HG02884 (cell line): ENCODE measurements around the gene CD74.
"Not testable (repeated sequence)": the region's sequence is repeated elsewhere in the genome, so short reads cannot be mapped to it uniquely, and the experiment has no call there.

Source experiments
- ATAC-seq: cut with Tn5 transposase; IDR thresholded peaks from one replicate; pipeline ENCODE4 v1.9.1; 2021; ENCODE audit warnings: mild to moderate bottlenecking, moderate library complexity; ENCODE audit not compliant: unreplicated experiment

The CD74 gene

DNA sequence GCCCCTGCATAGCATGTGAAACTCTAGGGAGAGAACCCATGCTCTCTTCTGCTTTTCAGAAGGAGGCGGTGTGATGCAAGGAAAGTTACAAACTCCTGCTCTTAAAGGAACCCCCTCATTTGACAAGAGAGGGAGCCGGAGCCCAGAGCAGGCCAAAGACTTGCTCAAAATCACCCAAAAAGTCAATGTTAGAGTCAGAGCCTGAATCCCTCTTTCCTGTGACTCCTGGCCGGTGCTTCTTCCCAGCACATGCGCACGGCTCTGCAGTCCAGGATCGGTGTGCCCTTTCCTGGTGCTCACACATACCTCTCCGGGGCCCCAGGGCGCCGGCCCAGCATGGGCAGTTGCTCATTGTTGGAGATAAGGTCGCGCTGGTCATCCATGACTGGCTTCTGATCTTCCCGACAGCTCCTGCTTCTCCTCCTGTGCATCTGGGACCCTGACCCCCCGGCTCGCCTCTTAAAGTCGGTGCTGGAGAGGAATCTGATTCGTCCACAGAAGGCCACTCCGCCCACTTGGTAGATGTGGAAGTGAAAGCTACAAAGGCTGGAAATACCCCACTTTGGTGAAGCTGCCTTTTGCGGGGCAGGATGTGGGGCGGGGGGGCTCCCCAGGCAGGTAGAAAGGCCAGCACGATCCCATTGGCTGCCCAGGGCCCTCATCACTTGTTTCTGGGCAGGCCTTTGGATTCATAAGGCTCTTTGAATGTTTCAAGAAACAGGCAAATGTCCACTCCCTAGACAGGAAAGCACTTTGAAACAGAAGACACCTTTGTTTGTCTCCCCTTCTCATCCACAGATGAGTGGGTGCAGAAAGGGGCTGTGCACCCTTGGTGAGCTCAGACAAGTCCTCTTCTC lies at the start of gene CD74:
CD74 (minus strand) TSS at position 592 of the 857 bp plus-strand sequence; CDS start at position 431, 161 bp downstream.
- ATAC-seq, result peak; percentile 62

DNA sequence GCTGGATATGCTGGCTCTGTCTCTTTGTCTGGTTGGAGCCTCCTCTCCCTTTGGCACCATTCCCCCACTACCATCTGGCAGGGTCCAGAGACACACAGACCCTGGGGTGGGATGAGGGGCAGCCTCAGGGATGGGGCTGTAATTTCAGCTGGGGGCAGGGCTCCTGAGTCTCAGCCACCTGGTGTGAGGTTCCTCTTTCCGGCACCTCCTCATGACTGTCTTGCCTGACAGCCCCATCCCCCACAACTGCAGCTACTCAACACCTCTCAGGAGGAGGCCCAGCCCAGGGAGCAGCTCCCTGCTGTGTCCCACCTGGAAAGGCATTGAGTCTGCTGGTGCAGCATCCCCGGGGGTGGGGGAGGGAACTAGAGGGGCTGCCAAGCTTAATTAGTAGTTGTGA lies 48.5 kb upstream of the CD74 start:
- peak; percentile 75 for ATAC-seq

DNA sequence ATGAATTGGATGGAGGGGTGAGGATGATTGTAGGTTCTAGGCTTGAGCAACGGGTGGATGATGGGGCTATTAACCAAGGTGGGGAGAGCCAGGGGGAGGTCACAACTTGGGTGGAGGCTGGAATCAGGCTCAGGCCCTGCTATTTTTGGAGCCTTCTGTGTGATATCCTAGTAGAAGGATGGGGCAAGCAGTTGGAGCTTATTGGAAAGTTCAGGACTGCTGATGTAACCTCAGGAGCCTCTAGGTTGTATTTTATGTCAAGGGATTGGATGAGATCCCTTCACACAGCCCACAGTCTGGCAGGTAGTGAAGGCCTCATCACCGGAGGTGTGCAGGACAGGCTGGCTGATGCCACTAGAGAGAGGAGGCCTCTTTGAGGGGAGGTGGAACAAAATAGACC lies 48.1 kb upstream of the CD74 start:
- ATAC-seq, result no peak

DNA sequence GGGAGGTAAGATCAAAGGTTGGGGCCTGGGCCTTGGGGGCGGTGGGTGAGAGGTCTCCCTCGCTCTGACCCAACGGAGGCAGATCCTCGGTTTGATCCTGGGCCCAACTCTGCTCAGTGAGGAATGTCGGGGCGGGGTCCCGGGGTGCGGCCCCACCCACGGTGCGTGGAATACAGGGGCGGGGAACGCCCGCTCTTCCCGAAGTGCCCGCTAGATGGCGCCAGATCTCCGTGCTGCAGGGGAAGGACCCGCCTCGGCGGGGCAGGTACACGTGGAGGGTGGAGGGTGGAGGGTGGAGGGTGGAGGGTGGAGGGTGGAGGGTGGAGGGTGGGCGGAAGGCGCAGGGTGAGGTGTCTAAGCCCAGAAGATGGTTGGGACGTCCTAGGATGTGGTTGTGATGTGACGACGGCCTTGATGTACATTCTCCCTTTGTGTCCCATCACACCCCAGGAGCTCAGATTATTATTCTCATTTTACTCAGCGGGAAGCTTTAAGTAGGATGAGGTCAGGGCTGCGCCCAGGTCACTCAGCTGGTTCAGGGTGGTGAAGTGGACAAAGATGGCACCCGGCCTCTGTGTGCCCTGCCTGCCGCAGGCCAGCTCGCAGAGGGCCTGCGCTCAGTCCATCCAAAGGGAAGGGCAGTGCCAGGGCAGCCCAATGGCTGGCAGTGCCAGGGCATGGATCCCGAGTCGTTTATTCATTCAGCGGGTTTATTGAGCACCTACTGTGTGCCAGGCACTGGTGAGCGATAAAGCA lies 46.3 kb upstream of the CD74 start:
- ATAC-seq, result peak; percentile 60

DNA sequence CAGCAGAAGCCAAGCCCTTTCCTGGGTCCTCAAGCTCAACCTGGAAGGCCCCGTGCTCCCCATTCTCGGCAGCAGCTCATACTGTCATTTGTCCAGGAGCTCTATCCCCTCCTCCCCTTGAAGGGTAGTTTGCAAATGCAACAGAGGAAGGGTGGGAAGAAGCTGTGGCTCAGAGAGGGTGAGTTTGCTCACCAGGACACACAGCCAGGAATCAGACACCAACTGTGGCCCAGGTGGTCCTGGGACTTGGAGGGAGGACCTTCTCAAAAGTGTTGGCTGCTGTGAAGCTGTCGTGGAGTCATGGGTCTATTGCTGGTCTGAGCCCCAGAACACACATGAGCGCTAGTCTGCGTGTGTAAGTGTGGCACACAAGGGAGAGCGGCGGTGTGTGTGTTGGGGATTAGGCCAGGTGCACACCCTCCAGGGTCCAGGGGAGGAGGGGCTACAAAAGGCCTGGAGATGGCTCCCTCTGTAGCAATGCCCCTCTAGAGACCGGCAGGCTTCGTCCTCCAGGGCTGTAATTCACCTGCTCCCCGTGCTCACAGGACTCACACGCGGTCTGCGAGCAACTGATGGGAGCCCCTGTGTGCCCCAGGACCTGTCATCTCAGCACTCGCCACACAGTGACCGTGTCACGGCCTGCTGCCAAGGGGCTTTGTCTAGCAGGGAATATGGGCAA lies 45.0 kb upstream of the CD74 start:
- ATAC-seq, result no peak

DNA sequence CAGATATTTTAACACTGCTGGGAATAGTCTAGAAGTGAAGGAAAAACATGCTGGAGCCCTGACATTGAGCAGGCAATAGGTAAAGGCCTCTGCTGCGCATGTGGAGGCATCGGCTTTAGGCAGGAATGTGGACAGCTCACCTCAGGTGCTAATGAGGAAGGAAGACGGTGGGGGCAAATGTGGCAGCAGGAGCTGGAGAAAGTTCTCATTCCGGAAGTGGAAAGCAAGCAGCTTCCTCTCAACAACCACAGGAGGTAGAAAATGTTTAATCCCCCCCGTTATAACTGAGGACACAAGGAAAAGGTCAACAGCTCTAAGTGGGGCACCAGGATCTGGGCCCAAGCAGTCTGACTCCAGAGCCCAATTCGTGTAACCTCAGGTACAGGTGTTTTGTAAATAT lies 44.4 kb upstream of the CD74 start:
- ATAC-seq, result no peak

DNA sequence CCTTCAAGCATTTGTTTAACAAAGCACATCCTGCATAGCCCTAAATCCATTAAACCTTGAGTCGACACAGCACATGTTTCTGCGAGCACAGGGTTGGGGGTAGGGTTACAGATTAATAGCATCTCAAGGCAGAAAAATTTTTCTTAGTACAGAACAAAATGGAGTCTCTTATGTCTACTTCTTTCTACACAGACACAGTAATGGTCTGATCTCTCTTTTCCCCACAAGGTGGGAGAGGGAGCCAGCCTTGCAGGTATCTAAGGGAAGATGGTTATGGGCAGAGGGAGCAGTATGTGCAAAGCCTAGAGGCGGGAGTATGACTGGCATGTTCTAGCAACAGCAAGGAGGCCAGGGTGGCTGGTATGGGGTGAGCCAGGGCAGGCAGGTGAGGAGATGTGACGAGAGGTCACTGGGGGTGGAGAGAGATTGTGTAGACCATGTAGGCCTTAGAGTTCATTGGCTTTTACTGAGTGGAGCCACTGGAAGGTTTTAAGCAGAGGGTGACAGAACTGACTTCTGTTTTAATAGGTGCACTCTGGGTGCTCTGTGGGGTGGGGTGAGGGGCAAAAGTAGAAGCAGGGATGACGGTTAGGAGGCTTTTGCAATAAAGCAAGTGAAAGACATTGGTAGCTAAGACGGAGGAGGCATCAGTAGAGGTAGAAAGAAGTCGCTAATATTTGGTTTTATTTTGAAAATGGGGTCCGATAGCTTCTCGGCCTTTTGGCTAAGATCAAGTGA lies 42.0 kb upstream of the CD74 start:
- no peak for ATAC-seq

DNA sequence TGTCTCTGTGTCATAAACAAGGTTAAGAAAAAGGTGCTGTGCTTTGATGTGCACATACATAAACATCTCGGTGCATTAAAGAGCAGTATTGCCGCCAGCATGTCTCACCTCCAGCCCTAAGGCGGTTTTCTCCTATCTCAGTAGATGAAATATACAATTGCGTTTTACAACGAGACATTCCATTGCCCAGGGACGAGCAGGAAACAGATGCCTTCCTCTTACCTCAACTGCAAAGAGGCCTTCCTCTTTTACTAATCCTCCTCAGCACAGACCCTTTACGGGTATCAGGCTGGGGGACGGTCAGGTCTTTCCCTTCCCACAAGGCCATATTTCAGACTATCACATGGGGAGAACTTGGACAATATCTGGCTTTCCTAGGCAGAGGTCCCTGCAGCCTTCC lies 41.3 kb upstream of the CD74 start:
- ATAC-seq, result not testable (repeated sequence)

DNA sequence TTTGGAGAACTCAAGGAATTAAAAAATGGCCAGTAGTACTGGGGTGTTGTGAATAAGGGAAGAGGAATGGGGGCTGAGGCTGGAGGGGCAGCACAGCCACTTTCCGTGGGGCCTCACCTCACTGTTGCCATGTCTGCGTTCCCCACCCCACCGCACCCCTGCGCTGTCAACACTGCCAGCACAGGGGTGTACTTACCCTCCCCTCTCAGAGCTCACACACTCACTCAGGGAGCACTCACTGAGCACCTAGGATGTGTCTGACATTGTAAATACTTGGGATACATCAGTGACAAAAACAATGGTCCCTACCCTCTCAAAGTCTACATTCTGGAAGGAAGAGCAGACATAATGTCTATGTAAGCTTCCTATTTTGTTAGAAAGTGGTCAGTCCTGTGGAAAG lies 40.2 kb upstream of the CD74 start:
- ATAC-seq, result no peak

DNA sequence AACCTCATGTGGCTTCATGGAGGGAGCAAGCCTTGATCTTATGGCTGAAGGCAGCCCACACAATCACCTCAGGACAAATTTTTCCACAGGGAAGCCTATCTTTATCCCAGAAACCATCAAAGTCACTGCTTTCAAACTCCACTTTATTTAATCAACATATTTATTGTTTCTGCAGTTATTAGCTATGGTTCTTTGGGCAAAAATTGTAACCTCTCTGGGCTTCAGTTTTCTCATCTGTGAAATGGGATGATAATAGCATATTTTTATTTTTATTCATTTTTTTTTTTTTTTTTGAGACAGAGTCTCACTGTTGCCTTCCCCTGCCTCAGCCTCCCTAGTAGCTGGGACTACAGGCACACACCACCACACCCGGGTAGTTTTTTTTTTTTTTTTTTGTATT lies 38.9 kb upstream of the CD74 start:
- no peak for ATAC-seq

DNA sequence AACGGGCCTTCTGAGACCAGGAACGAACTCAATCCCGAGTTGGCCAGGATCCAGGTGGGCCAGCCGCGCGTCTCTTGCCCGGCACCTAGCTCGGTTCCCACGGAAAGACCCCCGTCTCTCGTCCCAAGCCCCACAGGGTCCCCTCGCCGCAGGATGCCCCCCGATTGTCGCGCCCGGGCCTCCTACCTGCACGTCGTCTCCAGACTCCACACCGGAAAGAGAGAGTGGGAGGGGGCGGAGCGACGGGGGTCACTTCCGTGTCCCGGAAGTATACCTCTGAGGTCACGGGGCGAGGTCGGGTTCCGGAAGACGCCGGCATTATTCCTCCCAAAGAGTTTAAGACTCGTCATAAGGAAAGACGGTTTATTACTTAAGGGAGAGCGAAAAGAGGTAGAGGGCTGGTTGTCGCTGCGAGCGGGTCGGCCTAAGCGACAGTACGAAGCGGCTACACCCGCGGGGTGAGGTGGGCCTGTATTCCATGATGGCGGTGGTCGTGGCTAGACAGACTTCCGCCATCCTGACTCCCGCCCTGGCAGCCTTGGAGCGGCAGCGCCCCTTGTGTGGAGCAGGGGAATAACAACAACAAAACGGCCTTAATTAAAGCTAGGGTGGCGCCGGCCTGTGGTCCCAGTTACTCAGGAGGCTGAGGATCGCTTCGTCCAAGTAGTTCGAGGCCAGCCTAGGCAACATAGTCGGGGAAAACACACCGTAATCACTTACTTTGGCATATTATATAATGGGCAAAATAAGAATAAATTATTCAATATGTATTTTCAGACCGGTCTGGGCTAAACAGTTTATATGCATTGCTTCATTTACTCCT lies 37.0 kb upstream of the CD74 start, which contains the start of gene RPS14:
RPS14 (minus strand) TSS at position 223 of the 823 bp plus-strand sequence. CDS start 2,006 bp downstream, outside the sequence.
- ATAC-seq, result peak; percentile 90

DNA sequence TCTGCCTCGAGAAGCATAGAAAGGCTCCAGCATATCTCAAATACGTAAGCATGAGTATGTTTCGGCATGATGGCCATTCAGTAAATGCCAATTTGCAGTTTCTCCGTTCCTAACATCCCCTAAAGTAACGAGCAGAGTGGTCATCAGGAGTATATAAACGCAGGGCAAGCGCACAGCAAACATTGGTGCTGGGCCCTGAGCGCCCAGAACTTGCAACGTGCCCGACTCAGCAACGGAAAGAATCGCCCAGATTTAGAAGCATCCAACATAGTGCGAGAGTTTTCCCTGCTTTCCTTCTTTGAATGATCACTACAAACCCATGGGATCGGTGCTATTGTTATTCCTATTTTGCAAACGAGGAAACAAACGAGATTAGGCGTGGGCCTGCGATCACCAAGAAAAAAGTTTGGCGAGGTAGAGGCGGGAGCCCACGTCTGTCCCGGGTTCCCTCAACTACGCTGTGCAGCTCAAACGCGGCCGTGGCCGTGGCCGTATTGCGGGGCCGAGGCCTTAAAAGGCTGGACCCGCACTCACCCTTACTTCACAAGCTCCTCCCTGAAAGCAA lies 36.3 kb upstream of the CD74 start:
- peak; percentile 31 for ATAC-seq

DNA sequence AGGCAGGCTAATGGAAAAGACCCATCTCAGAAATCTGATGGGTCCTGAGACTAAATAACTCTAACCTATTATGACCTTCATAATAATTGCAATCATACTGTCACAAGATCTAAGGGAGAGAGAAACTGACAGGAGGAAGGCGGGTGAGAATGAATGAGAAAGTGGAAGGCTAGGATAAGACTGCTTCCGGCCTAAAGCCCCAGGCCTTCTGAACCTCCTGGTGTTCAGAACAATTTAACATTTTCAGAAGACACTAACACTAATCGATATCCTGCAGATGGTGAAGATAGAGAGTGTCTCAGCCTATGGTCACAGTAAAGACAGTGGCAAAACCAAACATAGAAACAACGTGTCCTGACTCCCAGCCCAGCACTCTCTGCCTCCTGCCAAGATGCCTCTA lies 35.6 kb upstream of the CD74 start:
- no peak for ATAC-seq

DNA sequence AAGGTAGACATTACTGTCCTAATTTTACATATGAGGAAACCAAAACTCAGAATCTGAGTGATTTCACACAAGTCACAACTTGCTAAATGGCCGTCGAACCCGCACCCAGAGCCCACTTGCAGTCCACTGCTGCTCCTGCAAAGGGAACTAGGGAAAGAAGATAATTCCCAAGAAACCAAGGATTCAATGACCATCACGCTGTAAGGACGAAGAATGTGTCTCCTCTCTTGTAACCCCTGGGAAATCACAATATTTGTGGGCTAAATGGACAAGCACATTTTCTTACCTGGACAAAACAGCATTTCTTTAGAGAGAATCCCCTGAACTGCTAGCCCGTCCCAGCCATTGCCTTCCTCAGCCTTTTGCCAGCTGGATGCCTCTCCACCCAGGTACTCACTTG lies 34.5 kb upstream of the CD74 start:
- ATAC-seq, result no peak

DNA sequence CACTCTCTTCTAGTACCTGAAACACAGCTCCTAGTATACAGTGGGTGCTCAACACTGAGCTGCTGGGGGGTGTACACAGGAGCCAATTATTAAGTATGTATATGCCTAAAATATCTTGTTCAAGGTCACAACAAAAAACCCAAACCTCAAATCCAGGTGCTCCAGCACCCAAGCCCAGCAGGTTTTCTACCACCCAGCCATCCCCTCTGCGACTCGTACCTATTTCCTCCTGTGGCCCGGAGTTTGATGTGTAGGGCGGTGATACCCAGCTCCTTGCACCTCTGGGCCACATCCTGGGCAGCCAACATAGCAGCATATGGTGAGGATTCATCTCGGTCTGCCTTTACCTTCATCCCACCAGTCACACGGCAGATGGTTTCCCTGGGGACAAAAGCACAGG lies 33.9 kb upstream of the CD74 start:
- no peak for ATAC-seq

DNA sequence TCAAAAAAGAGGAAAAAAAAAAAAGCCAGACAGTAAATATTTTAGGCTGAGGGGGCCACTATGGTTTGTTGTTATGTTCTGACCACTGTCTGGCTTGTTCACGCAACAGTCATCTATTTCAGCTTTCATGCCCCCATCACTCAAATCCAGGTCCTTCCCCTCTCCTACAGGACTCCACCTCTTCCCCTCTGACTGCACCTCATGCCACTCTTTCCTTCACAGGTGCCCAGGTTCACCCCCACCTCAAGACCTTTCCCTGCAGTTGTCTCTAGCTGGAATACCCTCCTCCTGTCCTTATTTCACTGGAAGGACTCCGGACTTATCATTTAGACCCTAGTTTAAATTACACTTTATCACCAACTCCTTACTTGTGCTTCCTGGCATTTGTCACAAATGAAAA lies 33.4 kb upstream of the CD74 start:
- ATAC-seq, result no peak

DNA sequence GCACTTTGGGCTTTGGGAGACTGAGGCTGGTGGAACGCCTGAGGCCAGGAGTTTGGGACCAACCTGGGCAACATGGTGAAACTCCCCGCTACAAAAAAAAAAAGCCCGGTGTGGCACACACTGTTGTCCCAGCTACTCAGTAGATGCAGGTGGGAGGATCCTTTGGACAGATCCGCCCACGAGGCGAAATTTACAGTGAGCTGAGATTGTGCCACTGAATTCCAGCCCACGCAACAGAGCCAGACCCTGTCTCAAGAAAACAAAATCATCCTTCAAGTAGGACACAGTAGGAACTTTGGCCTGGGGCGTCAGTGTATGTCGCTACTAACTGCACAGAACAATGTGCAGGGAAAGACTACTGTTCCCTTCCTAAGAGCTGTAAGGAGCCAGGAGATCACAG lies 32.1 kb upstream of the CD74 start:
- ATAC-seq, result no peak

DNA sequence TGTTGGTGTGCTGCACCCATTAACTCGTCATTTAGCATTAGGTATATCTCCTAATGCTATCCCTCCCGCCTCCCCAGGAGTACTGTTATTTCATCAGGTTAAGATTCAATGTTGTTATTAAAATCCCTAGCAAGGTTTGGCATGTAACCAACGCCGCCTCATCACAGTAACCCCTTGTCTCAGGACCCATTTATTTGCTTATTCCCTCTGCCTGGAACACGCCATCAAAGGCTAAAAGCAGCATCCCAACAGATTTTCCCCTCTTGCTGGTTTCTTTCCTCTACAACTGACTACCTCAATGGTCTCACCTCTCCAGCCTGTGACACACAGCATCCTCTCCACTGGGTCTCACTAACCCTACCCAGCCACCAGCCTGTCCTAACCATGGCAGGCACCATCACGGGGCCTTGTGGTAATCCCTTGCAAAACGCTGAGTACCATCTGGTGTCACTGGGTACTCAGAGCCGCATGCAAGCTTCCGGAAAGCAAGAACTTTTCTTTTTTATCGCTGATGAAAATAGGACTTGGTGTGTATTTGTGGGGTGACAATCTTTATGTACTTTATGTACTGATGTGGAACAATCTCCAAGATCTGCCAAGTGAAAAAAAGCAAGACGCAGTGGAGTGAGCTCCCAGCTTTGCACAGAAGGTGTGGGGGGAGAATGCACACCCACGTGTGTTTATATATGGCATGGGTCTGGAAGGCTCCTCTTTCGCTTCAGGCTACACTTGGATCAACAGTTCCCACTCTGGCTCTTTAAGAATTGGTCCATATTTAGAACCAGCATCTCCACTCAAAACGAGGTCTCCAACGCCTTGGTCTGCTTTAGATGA lies 30.7 kb upstream of the CD74 start:
- ATAC-seq, result no peak

DNA sequence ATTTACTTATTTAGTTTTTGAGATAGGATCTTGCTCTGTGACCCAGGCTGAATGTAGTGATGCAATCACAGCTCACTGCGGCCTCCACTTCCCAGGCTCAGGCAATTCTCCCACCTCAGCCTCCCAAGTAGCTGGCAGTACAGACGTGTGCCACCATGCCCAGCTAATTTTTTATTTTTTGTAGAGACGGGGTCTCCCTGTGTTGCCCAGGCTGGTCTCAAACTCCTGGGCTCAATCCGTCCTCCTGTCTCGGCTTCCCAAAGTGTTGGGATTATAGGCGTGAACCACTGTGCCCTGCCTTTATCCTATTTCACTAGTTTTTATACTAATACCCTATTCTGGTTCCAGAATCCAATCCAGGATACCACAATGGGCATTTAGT lies 30.0 kb upstream of the CD74 start:
- ATAC-seq, result no peak
